Ovary (tissue), 9 donors: ENCODE results near the gene TAP1. TPM values are rescaled to one million over a fixed set of nuclear protein-coding genes. Genes with fewer than 3 reads are reported as not detected.

Experiments
- DNase-seq, 5 donors: peaks; one replicate each; pipeline ENCODE4 v3.0.0-alpha.2; 2019 to 2020
- H3K27ac ChIP-seq, 2 donors: fragments of 200-600 bp; one replicate each; pipeline versions ENCODE4 v1.5.1 to v1.8.0; 2019 to 2022
- H3K27me3 ChIP-seq: fragments of 200-600 bp; one replicate; pipeline ENCODE4 v1.8.0; 2022
- H3K36me3 ChIP-seq: fragments of 200-600 bp; sonication (generic); one replicate; pipeline ENCODE4 v1.5.1; 2019
- H3K4me1 ChIP-seq: one replicate; pipeline ENCODE4 v1.8.1; 2013; ENCODE audit warnings: mild to moderate bottlenecking, moderate library complexity; ENCODE audit not compliant: insufficient read depth
- H3K4me3 ChIP-seq: fragments of 200-600 bp; sonication (generic); one replicate; pipeline ENCODE4 v1.5.1; 2017
- H3K9me3 ChIP-seq, 2 donors: fragments of 200-600 bp in 1 of 2; sonication (generic) in 1 of 2; one replicate each; pipeline versions ENCODE4 v1.5.1 to v1.8.1; 2013 to 2019; ENCODE audit warnings: mild to moderate bottlenecking in 1 of 2, moderate library complexity in 1 of 2
- EP300 ChIP-seq: sonication (generic); formaldehyde crosslinking; IDR thresholded peaks from one replicate; pipeline ENCODE4 v1.6.1; 2017; ENCODE audit warnings: antibody characterized with exemption
- POLR2A ChIP-seq: fragments of 450-650 bp; IDR thresholded peaks from one replicate; pipeline ENCODE4 v1.6.1; 2017; ENCODE audit warnings: antibody characterized with exemption, mild to moderate bottlenecking, moderate library complexity
- WGBS, 3 donors: extraction: QIAGEN DNeasy Blood & Tissue Kit in 1 of 3; methylation state at CpG; one replicate each; pipeline versions ENCODE4 v1.1.5 to v1.1.7; 2013 to 2017; 5-methylcytosine and 5-hydroxymethylcytosine counted together
- intact Hi-C, 4 donors: fragments of 100-400 bp; cut with DNase I; formaldehyde crosslinking; loops; one replicate each; pipeline versions ENCODE4 v1.11.0 to v1.15.1; 2022 to 2023
- polyA plus RNA-seq, 2 donors: library from polyadenylated mRNA; stranded (reverse); fragments of 200-250 nt in 1 of 2; fragments of 350-450 nt in 1 of 2; fragmentation: Illumina TruSeq in 1 of 2; extraction: RNeasy Lipid Tissue Mini Kit (QIAGEN cat#74804) in 1 of 2; gene quantifications; one replicate each; pipeline ENCODE4 v1.2.3, GENCODE V29; 2013 to 2014
- total RNA-seq, 7 donors: library from RNA; depleted of rRNA in 2 of 7; stranded (reverse); fragments of >200 nt in 2 of 7; fragmentation: NEBNext Ultra II Directional in 3 of 7; extraction: Animal tissue kit (Norgen Biotek cat#: 25700) in 3 of 7; gene quantifications; one replicate each; pipeline versions ENCODE4 v1.1.0 to v1.2.4, GENCODE V29; 2016 to 2023
- TF ChIP-seq, protein P1 (sequence below), 3 donors: fragments of 450-650 bp in 2 of 3; fragments of 200-600 bp in 1 of 3; IDR thresholded peaks; one replicate each; pipeline versions ENCODE4 v1.5.1 to v1.8.0; 2016 to 2022; ENCODE audit warnings: antibody characterized with exemption in 3 of 3, mild to moderate bottlenecking in 1 of 3
- donor health status: DM: no; HTN: no; CAD: no; lungs with moderate emphysema.
- donor health status: DM: no; HTN: no; CAD: no.
- donor health status: Bipolar disorder and iron deficiency.
- donor health status: DM: yes; HTN: yes; CAD: no.
- donor health status: DM: no; HTN: no; CAD: no.
- donor health status: DM: yes; HTN: yes; CAD: no.

TAP1 gene
- total and polyA plus RNA-seq, 9 donors, result 17.7 to 48.4 (median 23.3) TPM

DNA sequence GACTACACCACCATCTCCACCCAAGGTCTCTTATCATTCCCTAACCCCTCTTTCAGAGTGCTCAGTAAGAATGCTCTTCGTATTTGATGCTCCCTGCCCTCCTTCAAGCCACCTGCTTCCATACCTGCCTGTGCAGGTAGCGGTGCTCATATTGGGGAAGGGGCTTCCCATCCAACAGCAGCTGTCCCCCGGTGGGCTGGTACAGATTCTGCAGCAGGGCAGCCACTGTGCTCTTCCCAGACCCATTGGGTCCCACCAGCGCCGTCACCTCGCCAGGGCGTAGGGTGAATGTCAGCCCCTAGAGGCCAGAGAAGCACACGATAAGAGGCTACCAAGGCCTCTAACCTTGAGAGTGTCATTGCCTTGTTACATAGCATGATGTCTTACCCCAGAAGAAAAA lies 5.7 kb downstream of the TAP1 start:
- WGBS, 3 donors, result 84 to 90% (median 85%) methylated on average over 8 of the region's 8 CpGs
- no peaks in the 10 kb centered on the region for H3K36me3 ChIP-seq
- intact Hi-C loops, result no loop called here

DNA sequence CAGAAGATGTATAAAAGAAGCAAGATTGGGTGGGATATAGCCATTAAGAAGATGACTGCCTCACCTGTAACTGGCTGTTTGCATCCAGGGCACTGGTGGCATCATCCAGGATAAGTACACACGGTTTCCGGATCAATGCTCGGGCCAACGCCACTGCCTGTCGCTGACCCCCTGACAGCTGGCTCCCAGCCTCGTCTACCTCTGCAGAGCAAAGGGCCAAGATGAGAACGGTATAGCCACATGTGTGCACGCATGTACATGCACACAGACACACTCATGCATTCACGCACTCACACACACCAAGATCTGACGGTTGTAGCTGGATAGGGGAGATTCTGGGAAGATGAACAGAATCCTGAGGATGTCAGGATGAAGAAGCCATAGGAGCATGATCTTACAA lies 6.5 kb downstream of the TAP1 start:
- Histone ChIP-seq H3K4me1 (peaks cover 7% of the 10 kb centered on the region), H3K27me3 (no peaks in the 10 kb centered on the region), H3K9me3 (no peaks in the 10 kb centered on the region), H3K36me3 (no peaks in the 10 kb centered on the region), H3K4me3 (no peak overlapping the region), H3K27ac (no peak overlapping the region)
- intact Hi-C loops, result no loop called here
- TF ChIP-seq, protein P1, sequence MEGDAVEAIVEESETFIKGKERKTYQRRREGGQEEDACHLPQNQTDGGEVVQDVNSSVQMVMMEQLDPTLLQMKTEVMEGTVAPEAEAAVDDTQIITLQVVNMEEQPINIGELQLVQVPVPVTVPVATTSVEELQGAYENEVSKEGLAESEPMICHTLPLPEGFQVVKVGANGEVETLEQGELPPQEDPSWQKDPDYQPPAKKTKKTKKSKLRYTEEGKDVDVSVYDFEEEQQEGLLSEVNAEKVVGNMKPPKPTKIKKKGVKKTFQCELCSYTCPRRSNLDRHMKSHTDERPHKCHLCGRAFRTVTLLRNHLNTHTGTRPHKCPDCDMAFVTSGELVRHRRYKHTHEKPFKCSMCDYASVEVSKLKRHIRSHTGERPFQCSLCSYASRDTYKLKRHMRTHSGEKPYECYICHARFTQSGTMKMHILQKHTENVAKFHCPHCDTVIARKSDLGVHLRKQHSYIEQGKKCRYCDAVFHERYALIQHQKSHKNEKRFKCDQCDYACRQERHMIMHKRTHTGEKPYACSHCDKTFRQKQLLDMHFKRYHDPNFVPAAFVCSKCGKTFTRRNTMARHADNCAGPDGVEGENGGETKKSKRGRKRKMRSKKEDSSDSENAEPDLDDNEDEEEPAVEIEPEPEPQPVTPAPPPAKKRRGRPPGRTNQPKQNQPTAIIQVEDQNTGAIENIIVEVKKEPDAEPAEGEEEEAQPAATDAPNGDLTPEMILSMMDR (IDR thresholded peaks at IDR 0.05), result no peak
- TF ChIP-seq EP300, result no peak
- no peak for TF ChIP-seq POLR2A
- no peak for DNase-seq
- 88 to 92% (median 89%) methylated on average over 10 of the region's 10 CpGs for WGBS, 3 donors

More for the DNA sequence above, 5.7 kb downstream of the TAP1 start:
- Histone ChIP-seq H3K4me1 (peaks cover 7% of the 10 kb centered on the region), H3K9me3 (no peaks in the 10 kb centered on the region), H3K27me3 (no peaks in the 10 kb centered on the region), H3K27ac (no peak overlapping the region), H3K4me3 (no peak overlapping the region)
- no peak for TF ChIP-seq EP300
- TF ChIP-seq, protein P1 (IDR thresholded peaks at IDR 0.05), result no peak
- TF ChIP-seq POLR2A, result no peak
- no peak for DNase-seq

DNA sequence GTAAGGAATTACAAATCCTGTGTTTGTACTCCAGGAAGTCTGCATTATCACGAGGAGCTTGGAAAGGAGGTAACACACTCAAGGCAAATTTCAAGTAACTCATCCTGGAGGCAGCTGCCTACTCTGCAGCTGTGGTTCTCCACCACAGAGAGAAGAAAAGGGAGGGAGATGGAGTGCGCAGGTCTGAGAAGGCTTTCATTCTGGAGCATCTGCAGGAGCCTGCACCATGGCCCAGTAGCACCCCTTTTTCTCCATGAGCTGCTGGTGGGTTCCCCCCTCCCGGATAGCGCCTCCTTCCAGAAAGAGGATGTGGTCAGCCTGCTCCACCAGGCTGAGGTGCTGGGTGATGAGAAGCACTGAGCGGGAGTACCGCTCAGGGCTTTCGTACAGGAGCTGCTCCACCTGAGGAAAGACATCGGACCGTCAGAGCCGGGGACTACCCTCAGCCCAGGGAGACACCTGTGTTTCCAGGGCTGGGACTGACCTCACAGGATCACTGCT lies 8.1 kb downstream of the TAP1 start:
- no peaks in the 10 kb centered on the region for H3K36me3 ChIP-seq
- DNase-seq, result no peak
- H3K27me3 ChIP-seq, result no peaks in the 10 kb centered on the region
- 78 to 84% (median 79%) methylated on average over 10 of the region's 10 CpGs for WGBS, 3 donors
- H3K27ac ChIP-seq, result peak overlapping the region in 1 of 2 donors; percentile 92
- peaks cover 5% of the 10 kb centered on the region for H3K4me1 ChIP-seq
- H3K4me3 ChIP-seq, result no peak overlapping the region
- H3K9me3 ChIP-seq, result no peaks in the 10 kb centered on the region
- TF ChIP-seq EP300 (no peak), POLR2A (no peak)
- intact Hi-C loops, result no loop called here

DNA sequence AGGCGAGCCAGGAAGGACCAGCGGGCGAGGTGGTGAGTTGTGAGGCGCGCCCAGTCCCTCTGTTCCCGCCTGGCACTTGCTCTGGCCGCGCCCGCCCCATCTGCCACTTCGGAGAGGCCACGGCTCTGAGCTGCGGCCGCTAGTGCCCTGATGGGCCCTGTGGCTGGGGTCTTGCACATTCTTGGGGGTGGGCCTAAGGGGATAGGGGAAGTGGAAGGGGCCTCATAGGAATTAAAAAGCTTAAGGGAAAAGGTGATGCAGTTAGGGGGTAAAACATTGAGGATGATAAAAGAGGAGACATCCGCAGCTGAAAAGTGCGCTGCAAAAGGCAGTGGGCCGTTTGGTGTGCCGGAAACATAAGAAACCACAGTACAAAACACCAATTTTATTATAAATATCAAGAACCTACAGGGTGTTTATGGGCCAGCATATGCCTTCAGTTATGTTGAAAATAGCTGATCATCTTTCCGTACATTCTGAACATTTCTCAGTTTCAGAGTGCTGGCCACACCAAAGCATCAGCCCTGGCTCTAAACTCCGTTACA lies 8.6 kb downstream of the TAP1 start:
- Histone ChIP-seq H3K4me3 (peak overlapping the region; percentile 73), H3K36me3 (no peaks in the 10 kb centered on the region), H3K9me3 (no peaks in the 10 kb centered on the region), H3K27me3 (no peaks in the 10 kb centered on the region), H3K4me1 (peaks cover 5% of the 10 kb centered on the region), H3K27ac (peak overlapping the region; percentile 91 to 92)
- WGBS, 3 donors, result 34 to 36% (median 34%) methylated on average over 19 of the region's 19 CpGs
- DNase-seq, result no peak
- TF ChIP-seq EP300 (no peak), POLR2A (no peak)
- TF ChIP-seq, protein P1 (IDR thresholded peaks at IDR 0.05), result no peak
- intact Hi-C loops, result no loop called here
